IPS-NIHi11 (cell line): Measurements from ENCODE around the gene PLG.
"Not testable (repeated sequence)": the region's sequence is repeated elsewhere in the genome, so short reads cannot be mapped to it uniquely, and the experiment has no call there.

ENCODE experiments used
- DNase-seq: peaks from one replicate; pipeline ENCODE4 v3.0.0; 2012; ENCODE audit warnings: mixed read lengths, low spot score

The PLG gene

GRCh38 chr6:160701918-160702680 lies at the start of gene PLG:
PLG (plus strand) TSS chr6:160702244; CDS start chr6:160702305, 61 bp downstream.
- DNase-seq, result not testable (repeated sequence)

DNA sequence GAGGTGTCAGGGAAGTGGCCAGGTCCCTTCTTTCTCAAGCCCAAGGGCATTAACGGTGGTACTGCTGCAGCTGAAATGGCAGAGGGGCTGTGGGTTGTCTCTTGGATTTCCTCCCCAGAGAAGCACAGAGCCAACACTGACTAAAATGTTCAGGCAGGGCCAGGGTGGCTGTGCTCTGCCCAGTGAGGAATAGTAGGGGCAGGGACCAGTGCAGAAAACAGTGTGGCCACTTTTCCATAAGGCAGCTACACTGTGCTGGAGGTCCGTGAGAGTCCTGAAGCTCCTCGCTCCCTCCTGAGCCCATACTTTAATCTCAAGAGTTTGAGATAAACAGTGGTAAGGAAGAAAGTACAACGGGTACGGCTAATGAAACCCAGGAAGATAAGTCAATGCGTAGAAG lies 42.5 kb upstream of the PLG start:
- DNase-seq, result no peak

GRCh38 chr6:160661216-160661615 lies 40.8 kb upstream of the PLG start:
- no peak for DNase-seq

DNA sequence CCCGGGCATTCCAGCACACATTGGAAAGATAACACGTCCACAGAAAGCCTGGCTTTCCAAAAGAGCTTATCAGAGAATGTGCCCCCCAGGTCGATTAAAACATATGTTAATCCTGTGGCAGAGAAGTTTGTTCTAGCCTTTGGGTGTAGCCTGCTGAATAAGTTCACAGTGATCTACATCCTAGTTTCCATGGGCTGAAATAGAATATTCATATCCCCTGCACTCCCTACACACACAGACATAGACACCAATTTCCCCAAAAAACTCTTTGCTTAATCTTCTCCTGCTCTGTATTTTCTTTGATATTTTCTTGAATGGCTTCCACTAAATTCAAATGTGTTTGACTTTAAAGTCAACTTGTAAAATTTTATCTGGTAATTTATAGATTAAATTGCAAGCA lies 39.6 kb upstream of the PLG start:
- DNase-seq, result no peak

GRCh38 chr6:160662842-160663241 lies 39.2 kb upstream of the PLG start:
- no peak for DNase-seq

GRCh38 chr6:160664198-160664597 lies 37.8 kb upstream of the PLG start, which contains the start of gene LPA:
LPA (minus strand) TSS chr6:160664275; CDS start chr6:160664214, 61 bp downstream.
- DNase-seq, result not testable (repeated sequence)

GRCh38 chr6:160667639-160668481 lies 34.2 kb upstream of the PLG start:
- peak; percentile 76 for DNase-seq

DNA sequence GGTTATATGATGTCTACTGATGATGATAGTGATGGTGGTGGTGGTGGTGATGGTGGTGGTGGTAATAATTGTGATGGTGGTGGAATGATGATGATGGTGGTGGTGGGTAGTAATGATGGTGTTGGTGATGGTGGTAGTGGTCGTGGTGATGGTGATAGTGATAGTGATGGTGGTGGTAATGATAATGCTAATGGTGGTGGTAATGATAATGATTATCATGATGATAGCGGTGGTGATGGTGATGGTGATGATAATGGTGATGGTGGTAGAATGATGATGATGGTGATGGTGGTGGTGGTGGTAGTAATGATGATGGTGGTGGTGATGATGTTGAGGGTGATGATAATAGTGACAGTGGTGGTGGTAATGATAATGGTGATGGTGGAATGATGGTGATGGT lies 33.5 kb upstream of the PLG start:
- DNase-seq, result no peak

DNA sequence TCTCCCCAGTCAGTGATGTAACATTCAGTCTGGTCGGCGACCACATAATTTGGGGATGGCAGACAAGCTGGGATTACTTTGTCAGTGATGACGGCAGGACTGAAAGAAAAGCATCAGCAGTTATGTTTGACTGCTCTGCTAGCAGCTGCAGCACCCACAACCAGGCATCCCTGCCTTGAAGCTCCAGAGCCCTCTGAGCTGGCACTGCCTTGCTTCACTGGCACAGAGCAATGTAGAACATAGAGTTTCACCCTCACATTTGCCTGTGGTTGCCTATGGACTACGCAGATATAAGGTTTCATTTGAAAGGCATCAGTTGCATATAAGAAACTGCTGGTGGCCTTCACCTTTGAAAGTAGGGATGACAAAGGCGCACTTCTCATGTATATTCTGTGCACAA lies 25.6 kb upstream of the PLG start:
- not testable (repeated sequence) for DNase-seq

GRCh38 chr6:160678230-160678629 lies 23.8 kb upstream of the PLG start:
- no peak for DNase-seq

- peak; percentile 38 for DNase-seq
Observed at GRCh38 chr6:160678744-160679401, 23.2 kb upstream of the PLG start.

DNA sequence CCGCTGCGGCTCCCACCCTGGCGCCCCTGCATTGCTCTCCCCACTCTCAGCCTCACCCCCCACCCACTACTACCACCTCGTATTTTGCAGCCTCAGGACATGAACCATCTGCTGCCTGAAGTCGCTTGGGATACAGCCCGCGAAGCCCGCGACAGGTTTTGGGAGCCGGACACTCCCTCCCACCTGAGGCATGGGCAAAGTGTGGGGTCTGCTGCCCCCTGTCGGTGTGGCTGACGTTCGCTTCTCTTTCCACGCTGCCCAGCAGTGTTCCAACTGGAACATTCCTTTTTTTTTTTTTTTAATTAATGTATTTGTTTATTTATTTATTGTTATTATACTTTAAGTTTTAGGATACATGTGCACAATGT lies 22.7 kb upstream of the PLG start:
- peak; percentile 64 for DNase-seq

GRCh38 chr6:160685101-160685761 lies 16.8 kb upstream of the PLG start:
- DNase-seq, result not testable (repeated sequence)

- DNase-seq, result no peak
Observed at GRCh38 chr6:160685762-160686450, 16.1 kb upstream of the PLG start.

GRCh38 chr6:160690458-160690857 lies 11.6 kb upstream of the PLG start:
- no peak for DNase-seq

GRCh38 chr6:160691617-160692016 lies 10.4 kb upstream of the PLG start:
- no peak for DNase-seq

DNA sequence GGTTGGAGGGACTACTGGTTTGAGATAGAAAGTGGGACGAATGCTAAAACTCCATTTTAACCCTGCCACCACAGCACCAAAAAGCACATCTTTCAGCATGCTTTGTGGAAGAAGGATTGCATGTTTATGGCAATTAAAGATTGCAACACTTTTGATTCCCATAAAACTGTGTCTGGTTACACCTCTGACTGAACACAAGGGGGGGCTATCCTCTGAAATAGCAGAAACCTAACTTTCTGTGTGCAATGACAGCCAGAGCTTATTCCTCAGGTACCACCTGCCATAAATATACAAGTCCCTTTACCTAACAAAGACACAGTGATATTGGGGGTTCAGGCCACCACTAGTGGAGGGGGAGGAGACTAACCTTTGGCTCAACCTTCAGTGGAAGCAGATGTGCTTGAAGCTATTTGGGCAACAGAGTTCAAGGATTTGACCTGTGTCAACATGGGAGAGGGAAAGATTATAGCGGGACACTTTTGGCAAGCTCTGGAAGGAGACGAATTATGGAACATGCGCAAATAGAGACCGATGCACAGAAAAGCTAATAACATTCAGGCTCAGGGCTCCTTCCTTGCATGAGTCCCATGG lies 9.6 kb upstream of the PLG start:
- DNase-seq, result peak; percentile 44

- not testable (repeated sequence) for DNase-seq
Observed at GRCh38 chr6:160695025-160695424, 7.0 kb upstream of the PLG start.

DNA sequence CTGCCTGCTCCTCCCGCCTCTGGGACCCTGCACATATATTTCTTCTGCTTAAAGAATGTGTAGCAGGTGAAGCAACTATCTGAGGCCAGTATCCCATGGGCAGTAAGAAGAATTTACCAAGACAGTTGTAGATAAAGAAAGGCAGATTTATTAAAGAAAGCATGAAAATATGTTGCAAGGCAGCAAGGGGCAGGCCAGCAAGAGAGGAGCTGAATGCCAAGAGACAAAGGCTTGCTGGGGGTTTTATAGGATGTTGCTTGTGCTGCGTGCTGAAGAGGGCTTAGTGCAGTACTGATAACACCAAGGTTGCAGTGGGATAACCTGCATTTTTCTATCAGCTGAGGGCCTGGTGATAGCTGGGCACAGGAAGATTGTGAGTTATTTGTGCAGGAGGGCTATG lies 6.4 kb upstream of the PLG start:
- not testable (repeated sequence) for DNase-seq

- not testable (repeated sequence) for DNase-seq
Observed at GRCh38 chr6:160696884-160697283, 5.2 kb upstream of the PLG start.

DNA sequence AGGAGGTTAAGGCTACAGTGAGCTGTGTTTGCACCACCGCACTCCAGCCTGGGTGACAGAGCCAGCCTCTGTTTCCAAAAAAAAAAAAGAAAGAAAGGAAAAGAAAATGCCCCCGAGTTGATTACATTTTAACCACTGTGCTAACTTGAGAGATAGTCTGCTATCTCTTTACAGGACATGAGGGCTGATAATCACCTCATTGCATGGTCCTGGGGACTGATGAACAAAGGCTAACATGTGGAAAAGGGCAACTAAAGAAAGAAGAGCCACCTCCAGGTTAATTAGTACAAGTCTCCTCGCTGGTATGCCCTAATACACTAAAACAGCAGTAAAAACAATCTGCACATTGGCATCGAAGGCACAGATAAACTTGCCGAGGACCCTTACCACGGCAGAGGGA lies 4.2 kb upstream of the PLG start:
- DNase-seq, result no peak
